Measurements from ENCODE around the gene ALS2CL.

GRCh38 chr3:46667061-46667621 is 26.3 kb downstream of the ALS2CL start:
- no peak for TF ChIP-seq CTCF (conservative IDR thresholded peaks at IDR 0.05; ENCODE audit: low read depth, low read length)
- TF ChIP-seq EZH2 (IDR thresholded peaks at IDR 0.05; ENCODE audit: borderline replicate concordance, low read depth, low read length, poor library complexity, severe bottlenecking) = no peak

Data from A673 (cell line).